DMS53 treated with DMSO at 0.1 percent for 48 hours (cell line): ENCODE data around the gene ELAPOR2.
A peak's percentile ranks its signal among the peaks of the same experiment; 100 is the strongest.
"Not testable (repeated sequence)": the region's sequence is repeated elsewhere in the genome, so short reads cannot be mapped to it uniquely, and the experiment has no call there.

ENCODE experiments used
- DNase-seq: peaks from one replicate; lab custom pipeline; 2025; ENCODE audit not compliant: unreplicated experiment; lab: John Stamatoyannopoulos, UW

Gene ELAPOR2

GRCh38 chr7:87044713-87045112 lies 14.7 kb downstream of the ELAPOR2 start:
- not testable (repeated sequence) for DNase-seq

- not testable (repeated sequence) for DNase-seq
Observed at GRCh38 chr7:87041586-87041985, 17.9 kb downstream of the ELAPOR2 start.

- DNase-seq = not testable (repeated sequence)
Observed at GRCh38 chr7:87039691-87040299, 19.7 kb downstream of the ELAPOR2 start.

- DNase-seq = no peak
Observed at GRCh38 chr7:87038993-87039690, 20.3 kb downstream of the ELAPOR2 start.

- peak; percentile 23 for DNase-seq
Observed at GRCh38 chr7:87036985-87037384, 22.5 kb downstream of the ELAPOR2 start.

GRCh38 chr7:87032604-87033339 lies 26.7 kb downstream of the ELAPOR2 start:
- no peak for DNase-seq

GRCh38 chr7:87029078-87029477 lies 30.4 kb downstream of the ELAPOR2 start:
- DNase-seq = no peak

- no peak for DNase-seq
Observed at GRCh38 chr7:87028636-87029035, 30.8 kb downstream of the ELAPOR2 start.

GRCh38 chr7:87027900-87028299 lies 31.6 kb downstream of the ELAPOR2 start:
- DNase-seq = no peak

GRCh38 chr7:87021285-87021684 lies 38.2 kb downstream of the ELAPOR2 start:
- no peak for DNase-seq

- DNase-seq = no peak
Observed at GRCh38 chr7:87016606-87017005, 42.8 kb downstream of the ELAPOR2 start.

- DNase-seq = no peak
Observed at GRCh38 chr7:87013840-87014190, 45.6 kb downstream of the ELAPOR2 start.

- no peak for DNase-seq
Observed at GRCh38 chr7:87013136-87013839, 46.2 kb downstream of the ELAPOR2 start.
